Left ventricle myocardium inferior (tissue), 1 donor: Measurements from ENCODE around the gene SLC35D3. TPM values are rescaled to one million over a fixed set of nuclear protein-coding genes. Genes with fewer than 3 reads are reported as not detected.
"Not testable (repeated sequence)": the region's sequence is repeated elsewhere in the genome, so short reads cannot be mapped to it uniquely, and the experiment has no call there.

Experiments
- DNase-seq: peaks from one replicate; pipeline ENCODE4 v3.0.0-alpha.2; 2020
- H3K27ac ChIP-seq: fragments of 200-600 bp; replicated peaks from 2 replicates; pipeline ENCODE4 v1.8.0; 2021
- H3K27me3 ChIP-seq: fragments of 200-600 bp; 2 replicates; pipeline ENCODE4 v1.8.0; 2021; ENCODE audit warnings: low read depth
- H3K36me3 ChIP-seq: fragments of 200-600 bp; 2 replicates; pipeline ENCODE4 v1.8.0; 2021
- H3K4me1 ChIP-seq: fragments of 200-600 bp; 2 replicates; pipeline ENCODE4 v1.8.0; 2021
- H3K4me3 ChIP-seq: fragments of 200-600 bp; 2 replicates; pipeline ENCODE4 v1.8.0; 2021; ENCODE audit warnings: mild to moderate bottlenecking, moderate library complexity
- H3K9me3 ChIP-seq: fragments of 200-600 bp; replicated peaks from 2 replicates; pipeline ENCODE4 v1.8.0; 2021
- CTCF ChIP-seq: fragments of 200-600 bp; IDR thresholded peaks from 2 replicates; pipeline ENCODE4 v1.8.0; 2021; ENCODE audit warnings: antibody characterized with exemption, mild to moderate bottlenecking, borderline replicate concordance
- intact Hi-C: fragments of 100-400 bp; cut with micrococcal nuclease; formaldehyde crosslinking; loops from one replicate; pipeline ENCODE4 v1.11.0; 2022
- total RNA-seq: library from RNA; stranded (reverse); fragmentation: NEBNext Ultra II Directional; extraction: Animal tissue kit (Norgen Biotek cat#: 25700); gene quantifications from one replicate; pipeline ENCODE4 v1.2.1, GENCODE V29; 2021
- donor health status: DM: no; HTN: yes; CAD: no; lungs with severe emphysema.

Gene SLC35D3
- total RNA-seq, 1 donor from 2014 or later = 0.08 TPM

- peaks cover 18% of the 10 kb centered on the region for H3K4me1 ChIP-seq
- no peak overlapping the region for H3K4me3 ChIP-seq
- H3K36me3 ChIP-seq = no peaks in the 10 kb centered on the region
- DNase-seq = peak; percentile 26
- H3K27me3 ChIP-seq = peaks cover 13% of the 10 kb centered on the region
- no peaks in the 10 kb centered on the region for H3K9me3 ChIP-seq
- intact Hi-C loops = no loop called here
- H3K27ac ChIP-seq = peak overlapping the region; percentile 86
- TF ChIP-seq CTCF = no peak
Measured at GRCh38 chr6:136969433-136969832, 47.3 kb downstream of the SLC35D3 start.

- no peak for TF ChIP-seq CTCF
Measured at GRCh38 chr6:136969930-136970329, 47.8 kb downstream of the SLC35D3 start.

GRCh38 chr6:136971609-136972008 is 49.5 kb downstream of the SLC35D3 start:
- no peaks in the 10 kb centered on the region for H3K36me3 ChIP-seq
- no peak overlapping the region for H3K4me3 ChIP-seq
- peaks cover 19% of the 10 kb centered on the region for H3K4me1 ChIP-seq
- peaks cover 9% of the 10 kb centered on the region for H3K27me3 ChIP-seq
- H3K27ac ChIP-seq = no peak overlapping the region
- intact Hi-C loops = no loop called here
- no peak for TF ChIP-seq CTCF
- DNase-seq = no peak
- H3K9me3 ChIP-seq = no peaks in the 10 kb centered on the region

More at GRCh38 chr6:136969930-136970329, 47.8 kb downstream of the SLC35D3 start:
- peaks cover 19% of the 10 kb centered on the region for H3K4me1 ChIP-seq
- no peak for DNase-seq
- H3K36me3 ChIP-seq = no peaks in the 10 kb centered on the region
- H3K27ac ChIP-seq = peak overlapping the region; percentile 86
- H3K27me3 ChIP-seq = peaks cover 13% of the 10 kb centered on the region
- H3K4me3 ChIP-seq = no peak overlapping the region
- H3K9me3 ChIP-seq = no peaks in the 10 kb centered on the region
- intact Hi-C loops = no loop called here

- H3K27me3 ChIP-seq, H3K9me3 ChIP-seq, H3K36me3 ChIP-seq, intact Hi-C loops, DNase-seq, H3K4me3 ChIP-seq: not testable (repeated sequence)
- Histone ChIP-seq H3K4me1 (peaks cover 12% of the 10 kb centered on the region), H3K27ac (peak overlapping the region; percentile 57)
Measured at GRCh38 chr6:136973781-136974180, 51.7 kb downstream of the SLC35D3 start.

Other genes starting within 250 kb of the SLC35D3 start
- gene MAP3K5, start 129.8 kb upstream of the SLC35D3 start, total RNA-seq = 44.1 TPM
- gene PEX7, start 99.7 kb upstream of the SLC35D3 start, total RNA-seq = 14.8 TPM
- gene IL20RA, start 122.7 kb downstream of the SLC35D3 start, total RNA-seq = 10.1 TPM